ENCODE results near the gene NRG2. TPM values are rescaled to one million over a fixed set of nuclear protein-coding genes. Genes with fewer than 3 reads are reported as not detected.

NRG2 gene
- total RNA-seq, 1 experiment from 2014 or later: 1.8 TPM

DNA sequence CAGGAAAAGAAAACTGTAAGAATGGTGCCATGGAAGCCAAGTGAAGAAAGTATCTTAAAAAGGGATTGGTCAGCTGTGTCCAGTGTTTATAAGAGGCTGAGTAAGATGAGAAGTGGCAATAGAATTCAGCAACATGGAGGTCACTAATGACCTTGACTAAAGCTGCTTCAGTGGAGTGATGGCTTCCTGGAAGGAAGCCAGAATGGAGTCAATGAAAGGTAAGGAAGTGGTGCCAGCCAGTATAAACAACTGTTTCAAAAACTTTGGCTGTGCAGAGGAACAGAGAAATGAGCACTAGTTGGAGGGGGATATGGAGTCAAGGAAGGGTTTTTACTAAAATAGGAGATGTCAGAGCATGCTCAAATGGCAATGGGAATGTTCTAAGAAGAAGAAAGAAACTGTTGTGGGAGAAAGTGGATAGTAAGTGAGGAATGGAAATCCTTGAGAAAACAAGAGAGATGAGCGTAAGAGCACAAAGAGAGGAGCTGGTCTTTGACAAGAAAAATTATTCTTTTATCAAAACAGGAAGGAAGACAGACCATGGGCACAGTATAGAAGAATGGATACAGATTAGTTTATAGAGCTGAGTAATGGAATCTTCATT lies 11.1 kb upstream of the NRG2 start:
- Histone ChIP-seq H4K20me1 (ENCODE audit: low read length) (no peaks in the 10 kb centered on the region), H3K27ac (ENCODE audit: low read length) (no peak overlapping the region), H3K27me3 (ENCODE audit: low read length) (peaks cover 36% of the 10 kb centered on the region), H3K36me3 (ENCODE audit: low read depth, low read length) (no peaks in the 10 kb centered on the region), H3K4me1 (ENCODE audit: insufficient read depth, low read length) (no peaks in the 10 kb centered on the region), H3K4me2 (ENCODE audit: low read length) (no peak overlapping the region), H3K9me2 (replicated peaks; ENCODE audit: low read length) (no peaks in the 10 kb centered on the region), H3F3A (ENCODE audit: low read length, unreplicated experiment) (no peaks in the 10 kb centered on the region), H3K79me2 (ENCODE audit: low read length) (no peaks in the 10 kb centered on the region), H3K4me3 (ENCODE audit: low read length) (no peak overlapping the region), H2AFZ (ENCODE audit: low read length) (no peak overlapping the region), H3K9me3 (ENCODE audit: low read length) (no peaks in the 10 kb centered on the region), H3K9ac (ENCODE audit: low read length) (no peak overlapping the region)
- ChIA-PET POLR2A (ENCODE audit: unreplicated experiment) (no interaction called here), CTCF (no interaction called here)
- DNase-seq: no peak
- no peak for ATAC-seq
- no peak for TF ChIP-seq EZH2phosphoT487 (IDR thresholded peaks at IDR 0.05; ENCODE audit: borderline replicate concordance, low read length)
- no peak for TF ChIP-seq EZH2 (IDR thresholded peaks at IDR 0.05; ENCODE audit: low read length, unreplicated experiment)
- TF ChIP-seq, protein P1, sequence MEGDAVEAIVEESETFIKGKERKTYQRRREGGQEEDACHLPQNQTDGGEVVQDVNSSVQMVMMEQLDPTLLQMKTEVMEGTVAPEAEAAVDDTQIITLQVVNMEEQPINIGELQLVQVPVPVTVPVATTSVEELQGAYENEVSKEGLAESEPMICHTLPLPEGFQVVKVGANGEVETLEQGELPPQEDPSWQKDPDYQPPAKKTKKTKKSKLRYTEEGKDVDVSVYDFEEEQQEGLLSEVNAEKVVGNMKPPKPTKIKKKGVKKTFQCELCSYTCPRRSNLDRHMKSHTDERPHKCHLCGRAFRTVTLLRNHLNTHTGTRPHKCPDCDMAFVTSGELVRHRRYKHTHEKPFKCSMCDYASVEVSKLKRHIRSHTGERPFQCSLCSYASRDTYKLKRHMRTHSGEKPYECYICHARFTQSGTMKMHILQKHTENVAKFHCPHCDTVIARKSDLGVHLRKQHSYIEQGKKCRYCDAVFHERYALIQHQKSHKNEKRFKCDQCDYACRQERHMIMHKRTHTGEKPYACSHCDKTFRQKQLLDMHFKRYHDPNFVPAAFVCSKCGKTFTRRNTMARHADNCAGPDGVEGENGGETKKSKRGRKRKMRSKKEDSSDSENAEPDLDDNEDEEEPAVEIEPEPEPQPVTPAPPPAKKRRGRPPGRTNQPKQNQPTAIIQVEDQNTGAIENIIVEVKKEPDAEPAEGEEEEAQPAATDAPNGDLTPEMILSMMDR (conservative IDR thresholded peaks at IDR 0.05; ENCODE audit: low read depth, low read length): no peak
- intact Hi-C loops (cut with micrococcal nuclease): no loop called here
- no TSS peak for BruUV-seq (replicated peaks)

DNA sequence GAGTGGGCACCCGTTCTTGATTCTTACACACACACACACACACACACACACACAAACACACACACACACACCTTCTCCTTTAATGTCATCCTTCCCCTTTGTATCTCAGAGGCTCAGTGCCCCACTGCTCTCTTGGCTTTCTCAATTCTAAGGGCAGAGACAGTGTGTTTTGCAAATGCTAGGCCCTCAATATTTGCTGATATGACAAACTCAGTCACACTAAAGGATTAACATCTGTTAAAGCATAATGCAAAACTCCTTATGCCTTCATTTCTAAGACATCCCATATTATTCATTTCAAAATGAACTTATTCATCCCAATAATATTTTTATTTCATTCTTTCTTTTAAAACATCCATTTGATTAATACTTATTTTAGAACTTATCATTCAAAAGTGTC lies 8.9 kb upstream of the NRG2 start:
- Histone ChIP-seq H3K27me3 (ENCODE audit: low read length) (peaks cover 15% of the 10 kb centered on the region), H3K9me3 (ENCODE audit: low read length) (no peaks in the 10 kb centered on the region), H3K4me1 (ENCODE audit: insufficient read depth, low read length) (no peaks in the 10 kb centered on the region), H3K27ac (ENCODE audit: low read length) (no peak overlapping the region), H2AFZ (ENCODE audit: low read length) (no peak overlapping the region), H3K36me3 (ENCODE audit: low read depth, low read length) (no peaks in the 10 kb centered on the region), H4K20me1 (ENCODE audit: low read length) (no peaks in the 10 kb centered on the region), H3F3A (ENCODE audit: low read length, unreplicated experiment) (no peaks in the 10 kb centered on the region), H3K9me2 (replicated peaks; ENCODE audit: low read length) (no peaks in the 10 kb centered on the region), H3K9ac (ENCODE audit: low read length) (no peak overlapping the region), H3K79me2 (ENCODE audit: low read length) (no peaks in the 10 kb centered on the region), H3K4me2 (ENCODE audit: low read length) (no peak overlapping the region), H3K4me3 (ENCODE audit: low read length) (no peak overlapping the region)
- CTCF ChIA-PET: no interaction called here
- intact Hi-C loops (cut with micrococcal nuclease): no loop called here
- no peak for TF ChIP-seq EZH2phosphoT487 (IDR thresholded peaks at IDR 0.05; ENCODE audit: borderline replicate concordance, low read length)
- no peak for TF ChIP-seq EZH2 (IDR thresholded peaks at IDR 0.05; ENCODE audit: low read length, unreplicated experiment)
- TF ChIP-seq, protein P1 (conservative IDR thresholded peaks at IDR 0.05; ENCODE audit: low read depth, low read length): no peak
- POLR2A ChIA-PET (ENCODE audit: unreplicated experiment): no interaction called here
- no TSS peak for BruUV-seq (replicated peaks)
- DNase-seq (no peak), ATAC-seq (no peak)

DNA sequence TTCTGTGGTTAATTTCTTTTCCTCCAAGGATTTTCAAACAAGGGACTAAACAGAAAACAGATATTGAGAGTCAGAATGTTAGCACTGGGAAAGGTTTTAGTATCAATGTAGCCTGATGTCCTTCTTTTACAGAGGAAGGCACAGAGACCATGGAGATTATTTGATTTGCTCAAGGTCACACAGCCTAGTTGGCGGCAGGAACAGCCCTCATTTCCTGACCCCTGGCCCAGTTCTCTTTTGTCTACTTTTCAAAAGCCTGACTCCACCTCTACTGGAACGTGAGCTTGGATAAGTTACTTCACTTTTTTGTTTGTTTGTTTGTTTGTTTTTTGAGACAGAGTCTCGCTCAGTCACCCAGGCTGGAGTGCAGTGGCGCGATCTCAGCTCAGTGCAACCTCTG lies 6.6 kb upstream of the NRG2 start:
- no peaks in the 10 kb centered on the region for H3K79me2 ChIP-seq (ENCODE audit: low read length)
- DNase-seq (no peak), ATAC-seq (no peak)
- no peak overlapping the region for H2AFZ ChIP-seq (ENCODE audit: low read length)
- H3K4me1 ChIP-seq (ENCODE audit: insufficient read depth, low read length): no peaks in the 10 kb centered on the region
- no peaks in the 10 kb centered on the region for H3K36me3 ChIP-seq (ENCODE audit: low read depth, low read length)
- TF ChIP-seq, protein P1 (conservative IDR thresholded peaks at IDR 0.05; ENCODE audit: low read depth, low read length): no peak
- no peaks in the 10 kb centered on the region for H4K20me1 ChIP-seq (ENCODE audit: low read length)
- no peak overlapping the region for H3K4me3 ChIP-seq (ENCODE audit: low read length)
- no peaks in the 10 kb centered on the region for H3F3A ChIP-seq (ENCODE audit: low read length, unreplicated experiment)
- ChIA-PET POLR2A (ENCODE audit: unreplicated experiment) (no interaction called here), CTCF (no interaction called here)
- no TSS peak for BruUV-seq (replicated peaks)
- no peaks in the 10 kb centered on the region for H3K27me3 ChIP-seq (ENCODE audit: low read length)
- H3K9ac ChIP-seq (ENCODE audit: low read length): no peak overlapping the region
- no peak overlapping the region for H3K27ac ChIP-seq (ENCODE audit: low read length)
- H3K9me3 ChIP-seq (ENCODE audit: low read length): no peaks in the 10 kb centered on the region
- no peaks in the 10 kb centered on the region for H3K9me2 ChIP-seq (replicated peaks; ENCODE audit: low read length)
- intact Hi-C loops (cut with micrococcal nuclease): no loop called here
- H3K4me2 ChIP-seq (ENCODE audit: low read length): no peak overlapping the region

Measured in PC-3 (cell line).